ENCODE data around the gene MED13L.
"Not testable (repeated sequence)": the region's sequence is repeated elsewhere in the genome, so short reads cannot be mapped to it uniquely, and the experiment has no call there.

MED13L gene

DNA sequence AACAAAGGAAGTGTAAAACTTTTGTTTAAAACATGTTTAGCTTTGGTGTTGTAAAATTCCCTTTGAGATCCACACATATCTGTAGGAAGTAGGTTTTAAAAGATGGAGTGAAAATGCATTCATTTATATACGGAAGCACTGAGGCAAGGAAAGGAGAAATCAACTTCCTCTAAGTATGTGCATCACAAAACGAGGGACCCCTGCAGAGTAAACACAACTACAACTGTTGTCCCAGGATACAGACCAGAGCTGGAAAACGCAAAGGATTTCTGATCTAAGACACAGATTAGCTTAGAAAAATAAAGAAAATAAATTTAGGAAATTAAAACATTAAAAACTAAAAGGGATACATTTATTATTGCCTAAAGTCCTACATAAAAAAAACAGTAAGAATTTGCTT is 297.6 kb downstream of the MED13L start:
- TF ChIP-seq, protein P1, sequence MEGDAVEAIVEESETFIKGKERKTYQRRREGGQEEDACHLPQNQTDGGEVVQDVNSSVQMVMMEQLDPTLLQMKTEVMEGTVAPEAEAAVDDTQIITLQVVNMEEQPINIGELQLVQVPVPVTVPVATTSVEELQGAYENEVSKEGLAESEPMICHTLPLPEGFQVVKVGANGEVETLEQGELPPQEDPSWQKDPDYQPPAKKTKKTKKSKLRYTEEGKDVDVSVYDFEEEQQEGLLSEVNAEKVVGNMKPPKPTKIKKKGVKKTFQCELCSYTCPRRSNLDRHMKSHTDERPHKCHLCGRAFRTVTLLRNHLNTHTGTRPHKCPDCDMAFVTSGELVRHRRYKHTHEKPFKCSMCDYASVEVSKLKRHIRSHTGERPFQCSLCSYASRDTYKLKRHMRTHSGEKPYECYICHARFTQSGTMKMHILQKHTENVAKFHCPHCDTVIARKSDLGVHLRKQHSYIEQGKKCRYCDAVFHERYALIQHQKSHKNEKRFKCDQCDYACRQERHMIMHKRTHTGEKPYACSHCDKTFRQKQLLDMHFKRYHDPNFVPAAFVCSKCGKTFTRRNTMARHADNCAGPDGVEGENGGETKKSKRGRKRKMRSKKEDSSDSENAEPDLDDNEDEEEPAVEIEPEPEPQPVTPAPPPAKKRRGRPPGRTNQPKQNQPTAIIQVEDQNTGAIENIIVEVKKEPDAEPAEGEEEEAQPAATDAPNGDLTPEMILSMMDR (IDR thresholded peaks at IDR 0.05; ENCODE audit: borderline replicate concordance, insufficient read depth, low read depth, low read length): no peak
- H3K4me3 ChIP-seq (ENCODE audit: low read depth, low read length): no peak overlapping the region

DNA sequence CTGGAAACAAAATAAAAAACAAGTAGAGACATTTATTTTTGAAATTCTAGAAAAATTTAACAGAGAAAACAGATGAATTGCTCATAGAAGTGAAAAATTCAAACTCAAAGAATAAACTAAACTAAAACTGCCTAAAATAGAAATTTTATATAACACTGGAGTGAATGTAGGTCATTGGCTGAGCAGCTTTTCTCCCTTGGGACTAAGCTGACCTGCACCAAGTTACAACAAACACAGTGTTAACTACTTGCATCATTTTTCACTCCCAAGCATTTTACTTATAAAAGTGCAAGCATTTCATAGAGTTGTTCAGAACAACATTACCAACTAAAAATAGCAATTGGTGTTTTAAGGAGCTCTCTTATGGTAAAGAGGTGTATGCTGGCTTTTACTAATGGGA is 298.1 kb downstream of the MED13L start:
- TF ChIP-seq, protein P1 (IDR thresholded peaks at IDR 0.05; ENCODE audit: borderline replicate concordance, insufficient read depth, low read depth, low read length): no peak

DNA sequence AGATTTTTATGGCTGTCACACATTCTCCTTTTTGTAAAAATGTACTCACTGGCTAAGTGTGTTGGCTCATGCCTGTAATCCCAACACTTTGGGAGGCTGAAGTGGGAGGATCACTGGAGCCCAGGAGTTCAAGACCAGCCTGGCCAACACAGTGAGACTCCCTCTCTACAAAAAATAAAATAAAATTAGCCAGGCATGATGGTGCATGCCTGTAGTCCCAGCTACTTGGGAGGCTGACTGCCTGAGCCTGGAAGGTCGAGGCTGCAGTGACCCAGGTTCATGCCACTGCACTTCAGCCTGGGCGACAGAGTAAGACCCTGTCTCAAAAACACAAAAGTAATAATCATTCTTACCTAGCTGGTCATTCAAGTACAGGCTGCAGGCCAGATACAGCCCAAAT is 300.7 kb downstream of the MED13L start:
- not testable (repeated sequence) for H3K4me3 ChIP-seq (ENCODE audit: low read depth, low read length)

More for the DNA sequence above, 298.1 kb downstream of the MED13L start:
- no peak overlapping the region for H3K4me3 ChIP-seq (ENCODE audit: low read depth, low read length)

DNA sequence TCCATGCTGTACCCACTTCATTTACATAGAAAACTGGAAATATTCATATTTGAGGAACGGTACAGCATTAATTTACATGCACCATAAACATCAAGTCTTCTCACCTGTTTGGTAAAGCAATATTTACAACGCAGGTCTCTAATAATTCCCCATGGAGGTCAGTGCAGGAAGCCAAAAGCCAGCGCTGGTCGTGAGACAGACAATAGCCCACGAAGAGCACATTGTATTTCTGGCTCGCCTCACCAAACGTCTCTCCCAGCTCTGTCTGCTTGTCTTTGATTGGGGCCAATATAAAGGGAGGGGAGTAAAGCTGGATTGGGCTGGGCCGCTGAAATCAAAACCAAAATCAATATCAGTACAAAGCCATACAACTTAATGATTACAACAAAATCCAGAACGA is 302.1 kb downstream of the MED13L start:
- TF ChIP-seq, protein P1 (IDR thresholded peaks at IDR 0.05; ENCODE audit: borderline replicate concordance, insufficient read depth, low read depth, low read length): no peak
- H3K4me3 ChIP-seq (ENCODE audit: low read depth, low read length): no peak overlapping the region

DNA sequence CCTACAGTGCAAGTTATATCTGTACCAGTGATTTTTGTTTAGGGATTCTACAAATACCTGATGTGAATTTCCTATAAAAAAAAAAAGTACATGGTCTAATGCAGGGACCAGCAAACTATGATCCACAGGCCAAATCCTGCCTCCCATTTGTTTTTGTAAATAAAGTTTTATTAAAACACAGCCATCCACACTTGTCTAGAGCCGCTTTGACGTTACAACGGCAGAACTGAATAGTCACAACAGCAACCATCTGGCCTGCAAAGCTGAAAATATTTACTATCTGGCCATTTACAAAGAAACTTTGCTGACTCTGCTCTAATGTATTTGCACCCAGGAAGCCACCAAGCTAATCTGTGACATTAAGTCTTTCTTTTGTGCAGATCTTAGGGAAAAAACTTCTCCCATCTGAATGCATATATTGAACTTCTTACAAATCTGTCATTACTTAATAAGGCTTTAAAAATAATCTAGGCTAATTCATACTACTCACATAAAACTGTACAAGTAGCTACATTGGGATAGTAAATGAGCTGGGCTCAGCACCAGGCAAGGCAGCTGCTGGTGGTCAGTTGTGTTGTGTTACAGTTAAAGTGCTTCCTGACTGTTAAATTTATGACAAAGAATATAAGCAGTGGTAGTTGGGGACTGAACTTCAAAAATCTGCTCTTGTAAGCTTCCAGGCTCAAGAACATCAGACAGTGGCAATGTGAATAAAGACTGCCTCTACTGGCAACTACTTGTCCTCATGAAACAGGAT is 303.3 kb downstream of the MED13L start:
- TF ChIP-seq, protein P1 (IDR thresholded peaks at IDR 0.05; ENCODE audit: borderline replicate concordance, insufficient read depth, low read depth, low read length): no peak
- H3K4me3 ChIP-seq (ENCODE audit: low read depth, low read length): no peak overlapping the region

DNA sequence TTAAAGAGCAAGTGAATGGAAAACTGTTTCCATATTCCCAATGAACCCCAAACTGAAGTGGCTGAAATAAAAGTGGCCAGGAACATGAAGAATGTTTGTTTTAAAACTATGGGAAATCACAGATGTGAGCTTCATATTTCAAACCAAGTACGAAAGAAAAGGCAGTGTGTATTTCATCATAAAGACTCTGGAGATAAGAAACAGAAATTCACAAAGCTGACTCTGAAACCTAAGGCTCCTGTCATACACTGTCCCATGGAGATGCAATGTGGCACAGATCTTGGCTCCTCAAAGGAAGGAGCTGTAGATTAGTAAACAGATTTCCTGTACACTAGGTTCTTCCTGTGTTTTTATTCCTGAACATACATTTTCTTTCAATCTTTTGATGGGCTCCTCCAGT is 304.4 kb downstream of the MED13L start:
- H3K4me3 ChIP-seq (ENCODE audit: low read depth, low read length): no peak overlapping the region
- TF ChIP-seq, protein P1 (IDR thresholded peaks at IDR 0.05; ENCODE audit: borderline replicate concordance, insufficient read depth, low read depth, low read length): no peak

DNA sequence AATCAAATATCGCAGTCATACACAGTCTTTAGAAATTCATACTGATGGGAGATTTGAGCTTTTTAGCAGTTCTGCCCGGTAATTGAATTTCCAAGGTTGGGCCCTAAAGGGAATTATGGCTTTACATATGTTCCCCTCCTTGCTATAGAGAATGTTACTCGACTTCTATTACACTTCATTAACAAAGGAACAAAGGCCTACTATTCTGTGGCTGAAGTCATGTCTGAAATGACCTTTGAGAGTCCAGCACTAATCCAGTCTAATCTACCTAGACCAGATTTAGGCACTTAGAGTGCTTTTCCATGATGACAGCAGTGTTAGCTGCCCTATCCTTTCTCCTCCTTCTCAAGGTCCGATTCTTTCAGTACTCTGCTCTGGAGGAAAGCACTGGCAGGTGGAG is 305.3 kb downstream of the MED13L start:
- no peak overlapping the region for H3K4me3 ChIP-seq (ENCODE audit: low read depth, low read length)
- TF ChIP-seq, protein P1 (IDR thresholded peaks at IDR 0.05; ENCODE audit: borderline replicate concordance, insufficient read depth, low read depth, low read length): no peak
